Upper lobe of left lung (tissue), 4 donors: ENCODE results near the gene ITGA8.

Experiments used
- POLR2AphosphoS5 ChIP-seq, 2 donors: sonication (generic); formaldehyde crosslinking; IDR thresholded peaks; one replicate each; pipeline ENCODE4 v1.5.1; 2017; ENCODE audit warnings: antibody characterized with exemption in 2 of 2
- TF ChIP-seq, protein P1 (sequence below), 6 experiments: fragments of 450-650 bp in 4 of 6; fragments of 200-600 bp in 2 of 6; sonication (generic) in 2 of 6; IDR thresholded peaks; one replicate each; pipeline ENCODE4 v1.5.1; 2016 to 2019; ENCODE audit warnings: antibody characterized with exemption in 6 of 6

DNA sequence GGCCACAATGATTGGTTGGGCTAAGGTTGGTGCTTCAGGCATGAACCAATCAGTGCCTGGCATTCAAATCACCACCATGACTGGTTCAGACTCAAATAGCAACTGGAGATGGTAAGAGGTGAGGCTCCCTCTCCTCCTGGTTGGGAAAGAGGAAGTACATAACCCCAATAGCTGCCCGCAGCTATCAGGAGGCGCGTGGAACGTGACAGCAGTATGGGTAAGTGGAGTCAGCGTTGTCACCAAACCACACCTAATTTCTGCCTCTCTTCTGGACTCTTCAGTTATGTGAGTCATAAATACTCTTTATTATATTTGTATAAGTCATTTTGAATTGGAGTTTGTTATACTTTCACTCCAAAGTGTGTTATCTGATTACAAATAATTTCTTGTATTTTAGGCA, 17.9 kb upstream of the ITGA8 start:
- TF ChIP-seq POLR2AphosphoS5 (IDR thresholded peaks at IDR 0.05), result no peak
- TF ChIP-seq, protein P1, sequence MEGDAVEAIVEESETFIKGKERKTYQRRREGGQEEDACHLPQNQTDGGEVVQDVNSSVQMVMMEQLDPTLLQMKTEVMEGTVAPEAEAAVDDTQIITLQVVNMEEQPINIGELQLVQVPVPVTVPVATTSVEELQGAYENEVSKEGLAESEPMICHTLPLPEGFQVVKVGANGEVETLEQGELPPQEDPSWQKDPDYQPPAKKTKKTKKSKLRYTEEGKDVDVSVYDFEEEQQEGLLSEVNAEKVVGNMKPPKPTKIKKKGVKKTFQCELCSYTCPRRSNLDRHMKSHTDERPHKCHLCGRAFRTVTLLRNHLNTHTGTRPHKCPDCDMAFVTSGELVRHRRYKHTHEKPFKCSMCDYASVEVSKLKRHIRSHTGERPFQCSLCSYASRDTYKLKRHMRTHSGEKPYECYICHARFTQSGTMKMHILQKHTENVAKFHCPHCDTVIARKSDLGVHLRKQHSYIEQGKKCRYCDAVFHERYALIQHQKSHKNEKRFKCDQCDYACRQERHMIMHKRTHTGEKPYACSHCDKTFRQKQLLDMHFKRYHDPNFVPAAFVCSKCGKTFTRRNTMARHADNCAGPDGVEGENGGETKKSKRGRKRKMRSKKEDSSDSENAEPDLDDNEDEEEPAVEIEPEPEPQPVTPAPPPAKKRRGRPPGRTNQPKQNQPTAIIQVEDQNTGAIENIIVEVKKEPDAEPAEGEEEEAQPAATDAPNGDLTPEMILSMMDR (IDR thresholded peaks at IDR 0.05), result no peak
